ENCODE measurements around the gene KIF27. TPM values are rescaled to one million over a fixed set of nuclear protein-coding genes. Genes with fewer than 3 reads are reported as not detected.
"Not testable (repeated sequence)": the region's sequence is repeated elsewhere in the genome, so short reads cannot be mapped to it uniquely, and the experiment has no call there.

Gene KIF27
- total RNA-seq, 2 experiments from 2014 or later = 2.3 TPM

GRCh38 chr9:83824986-83825623, 96.1 kb downstream of the KIF27 start:
- H3K9me3 Mint-ChIP-seq; CTCF ChIA-PET; H3K27ac Mint-ChIP-seq; H3K36me3 Mint-ChIP-seq (ENCODE audit: low read depth); H3K4me1 Mint-ChIP-seq; DNase-seq; POLR2A ChIA-PET; H3K4me3 Mint-ChIP-seq: not testable (repeated sequence)
- H3K27me3 Mint-ChIP-seq = peaks cover 14% of the 10 kb centered on the region

GRCh38 chr9:83817356-83818278, 103.6 kb downstream of the KIF27 start, which contains the start of gene GKAP1:
Gene GKAP1 (minus strand): TSS chr9:83817769. CDS start chr9:83806517, 11,252 bp downstream.
- H3K36me3 Mint-ChIP-seq (ENCODE audit: low read depth); H3K9me3 Mint-ChIP-seq; CTCF ChIA-PET; POLR2A ChIA-PET; H3K27me3 Mint-ChIP-seq: not testable (repeated sequence)
- Mint-ChIP-seq H3K4me3 (peak within 1 kb of the TSS; percentile 78), H3K4me1 (peaks cover 11% of the 10 kb centered on the region), H3K27ac (peak within 1 kb of the TSS; percentile 55)
- peak; percentile 84 for DNase-seq

GRCh38 chr9:83817011-83817355, 104.2 kb downstream of the KIF27 start:
- Mint-ChIP-seq H3K4me3 (peak overlapping the region; percentile 78), H3K4me1 (peaks cover 11% of the 10 kb centered on the region), H3K27ac (peak overlapping the region; percentile 14)
- CTCF ChIA-PET; H3K9me3 Mint-ChIP-seq; DNase-seq; H3K36me3 Mint-ChIP-seq (ENCODE audit: low read depth); H3K27me3 Mint-ChIP-seq: not testable (repeated sequence)
- POLR2A ChIA-PET = interaction anchor here (1.3 kb wide), 1 partner anchor 109 kb away, joined by 5 read pairs; the partner anchor contains the start of gene UBQLN1

- DNase-seq = not testable (repeated sequence)
Measured at GRCh38 chr9:83815120-83815519, 106.1 kb downstream of the KIF27 start.

GRCh38 chr9:83809213-83809612, 112.0 kb downstream of the KIF27 start:
- not testable (repeated sequence) for H3K9me3 Mint-ChIP-seq

More at GRCh38 chr9:83815120-83815519, 106.1 kb downstream of the KIF27 start:
- H3K27ac Mint-ChIP-seq; H3K27me3 Mint-ChIP-seq; CTCF ChIA-PET; POLR2A ChIA-PET; H3K9me3 Mint-ChIP-seq; H3K4me3 Mint-ChIP-seq; H3K36me3 Mint-ChIP-seq (ENCODE audit: low read depth): not testable (repeated sequence)
- peaks cover 11% of the 10 kb centered on the region for H3K4me1 Mint-ChIP-seq

GRCh38 chr9:83804454-83804853, 116.8 kb downstream of the KIF27 start:
- H3K36me3 Mint-ChIP-seq (ENCODE audit: low read depth); H3K4me3 Mint-ChIP-seq; H3K27ac Mint-ChIP-seq; H3K9me3 Mint-ChIP-seq; DNase-seq; H3K4me1 Mint-ChIP-seq; CTCF ChIA-PET; H3K27me3 Mint-ChIP-seq; POLR2A ChIA-PET: not testable (repeated sequence)

More at GRCh38 chr9:83809213-83809612, 112.0 kb downstream of the KIF27 start:
- H3K4me1 Mint-ChIP-seq; H3K27me3 Mint-ChIP-seq; POLR2A ChIA-PET; H3K27ac Mint-ChIP-seq; H3K4me3 Mint-ChIP-seq; DNase-seq; H3K36me3 Mint-ChIP-seq (ENCODE audit: low read depth); CTCF ChIA-PET: not testable (repeated sequence)

GRCh38 chr9:83803941-83804340, 117.3 kb downstream of the KIF27 start:
- H3K27ac Mint-ChIP-seq; H3K36me3 Mint-ChIP-seq (ENCODE audit: low read depth); H3K4me1 Mint-ChIP-seq; H3K27me3 Mint-ChIP-seq; POLR2A ChIA-PET; DNase-seq; CTCF ChIA-PET; H3K9me3 Mint-ChIP-seq; H3K4me3 Mint-ChIP-seq: not testable (repeated sequence)

GRCh38 chr9:83800236-83801033, 120.8 kb downstream of the KIF27 start:
- Mint-ChIP-seq H3K27me3 (no peaks in the 10 kb centered on the region), H3K27ac (no peak overlapping the region), H3K36me3 (ENCODE audit: low read depth) (peaks cover 3% of the 10 kb centered on the region), H3K4me3 (no peak overlapping the region), H3K4me1 (no peaks in the 10 kb centered on the region), H3K9me3 (no peaks in the 10 kb centered on the region)
- DNase-seq = no peak
- ChIA-PET CTCF (no interaction called here), POLR2A (no interaction called here)

- ChIA-PET CTCF (no interaction called here), POLR2A (no interaction called here)
- peaks cover 3% of the 10 kb centered on the region for H3K36me3 Mint-ChIP-seq (ENCODE audit: low read depth)
- no peak overlapping the region for H3K4me3 Mint-ChIP-seq
- H3K27me3 Mint-ChIP-seq = no peaks in the 10 kb centered on the region
- H3K9me3 Mint-ChIP-seq = no peaks in the 10 kb centered on the region
- peaks cover 5% of the 10 kb centered on the region for H3K4me1 Mint-ChIP-seq
- H3K27ac Mint-ChIP-seq = no peak overlapping the region
- no peak for DNase-seq
Measured at GRCh38 chr9:83794051-83794450, 127.2 kb downstream of the KIF27 start.

GRCh38 chr9:83792746-83793145, 128.5 kb downstream of the KIF27 start:
- Mint-ChIP-seq H3K4me3 (no peak overlapping the region), H3K4me1 (peaks cover 5% of the 10 kb centered on the region), H3K9me3 (no peaks in the 10 kb centered on the region), H3K27ac (no peak overlapping the region), H3K27me3 (no peaks in the 10 kb centered on the region), H3K36me3 (ENCODE audit: low read depth) (no peaks in the 10 kb centered on the region)
- CTCF ChIA-PET = no interaction called here
- POLR2A ChIA-PET = no interaction called here
- no peak for DNase-seq

Other genes starting within 250 kb of the KIF27 start
- gene UBQLN1, start 213.5 kb downstream of the KIF27 start, total RNA-seq = 100 to 1,000 TPM; 109 to 112 TPM
- 1 to 10 TPM; 3.8 to 4.3 TPM for gene GKAP1, start 103.7 kb downstream of the KIF27 start, total RNA-seq
- gene HNRNPK, start 58.8 kb upstream of the KIF27 start, total RNA-seq = 100 to 1,000 TPM; 614 to 616 TPM
- 10 to 100 TPM; 22.1 to 22.4 TPM for gene RMI1, start 59.4 kb upstream of the KIF27 start, total RNA-seq